Tibial nerve (tissue), 4 donors: Measurements from ENCODE around the gene AGPS. TPM values are rescaled to one million over a fixed set of nuclear protein-coding genes. Genes with fewer than 3 reads are reported as not detected.

Source experiments
- DNase-seq, 2 donors: peaks; one replicate each; pipeline ENCODE4 v3.0.0-alpha.2; 2019; ENCODE audit warnings: low spot score in 2 of 2
- H3K27ac ChIP-seq, 4 donors: fragments of 200-600 bp; sonication (generic) in 3 of 4; one replicate each; pipeline ENCODE4 v1.5.1; 2017 to 2019; ENCODE audit warnings: mild to moderate bottlenecking in 1 of 4
- H3K27me3 ChIP-seq, 2 donors: fragments of 200-600 bp; sonication (generic) in 1 of 2; one replicate each; pipeline versions ENCODE4 v1.5.1 to v1.6.0; 2017 to 2019
- H3K36me3 ChIP-seq, 3 donors: fragments of 200-600 bp; sonication (generic); one replicate each; pipeline ENCODE4 v1.5.1; 2018 to 2019
- H3K4me1 ChIP-seq, 4 donors: fragments of 200-600 bp; sonication (generic) in 3 of 4; one replicate each; pipeline ENCODE4 v1.5.1; 2017 to 2019
- H3K4me3 ChIP-seq, 4 donors: fragments of 200-600 bp; sonication (generic) in 3 of 4; one replicate each; pipeline ENCODE4 v1.5.1; 2017 to 2019; ENCODE audit warnings: mild to moderate bottlenecking in 1 of 4, moderate library complexity in 1 of 4
- H3K9me3 ChIP-seq, 4 donors: fragments of 200-600 bp; sonication (generic) in 3 of 4; one replicate each; pipeline ENCODE4 v1.5.1; 2017 to 2019
- CTCF ChIP-seq, 5 experiments: fragments of 200-600 bp in 3 of 5; fragments of 450-650 bp in 2 of 5; sonication (generic) in 3 of 5; IDR thresholded peaks; one replicate each; pipeline ENCODE4 v1.5.1; 2016 to 2019; ENCODE audit warnings: antibody characterized with exemption in 5 of 5, mild to moderate bottlenecking in 3 of 5, moderate library complexity in 2 of 5
- EP300 ChIP-seq, 2 donors: sonication (generic); formaldehyde crosslinking; IDR thresholded peaks; one replicate each; pipeline ENCODE4 v1.6.1; 2017; ENCODE audit warnings: antibody characterized with exemption in 2 of 2, mild to moderate bottlenecking in 1 of 2
- POLR2A ChIP-seq, 2 donors: fragments of 450-650 bp; IDR thresholded peaks; one replicate each; pipeline ENCODE4 v1.6.1; 2017; ENCODE audit warnings: antibody characterized with exemption in 2 of 2, mild to moderate bottlenecking in 2 of 2, moderate library complexity in 2 of 2
- WGBS, 2 donors: methylation state at CpG; one replicate each; pipeline ENCODE4 v1.1.5; 2018; 5-methylcytosine and 5-hydroxymethylcytosine counted together
- total RNA-seq, 4 donors: library from RNA; depleted of rRNA; stranded (reverse); fragments of >200 nt; gene quantifications; one replicate each; pipeline ENCODE4 v1.1.0, GENCODE V29; 2016

AGPS gene
- total RNA-seq, 4 donors from 2014 or later = 33.9 to 47.9 (median 40.1) TPM

GRCh38 chr2:177529166-177529565 is 136.6 kb downstream of the AGPS start:
- no peak for TF ChIP-seq POLR2A (IDR thresholded peaks at IDR 0.05)
- no peak for TF ChIP-seq CTCF (IDR thresholded peaks at IDR 0.05)
- TF ChIP-seq EP300 (IDR thresholded peaks at IDR 0.05) = no peak
- WGBS, 2 donors = 97 to 98% methylated on average over 3 of the region's 3 CpGs
- no peaks in the 10 kb centered on the region for H3K4me1 ChIP-seq
- H3K27me3 ChIP-seq = no peaks in the 10 kb centered on the region
- no peak overlapping the region for H3K4me3 ChIP-seq
- no peak overlapping the region for H3K27ac ChIP-seq
- peaks cover 0 to 4% (median 0%) of the 10 kb centered on the region in 3 donors for H3K36me3 ChIP-seq
- H3K9me3 ChIP-seq = no peaks in the 10 kb centered on the region
- no peak for DNase-seq

- Histone ChIP-seq H3K4me1 (no peaks in the 10 kb centered on the region), H3K9me3 (no peaks in the 10 kb centered on the region), H3K36me3 (peaks cover 0 to 2% (median 0%) of the 10 kb centered on the region in 3 donors), H3K27ac (no peak overlapping the region), H3K27me3 (no peaks in the 10 kb centered on the region), H3K4me3 (no peak overlapping the region)
- TF ChIP-seq CTCF (IDR thresholded peaks at IDR 0.05) (no peak), POLR2A (IDR thresholded peaks at IDR 0.05) (no peak), EP300 (IDR thresholded peaks at IDR 0.05) (no peak)
- no peak for DNase-seq
These were observed 138.0 kb downstream of the AGPS start for GRCh38 chr2:177530561-177530960.

- TF ChIP-seq CTCF (IDR thresholded peaks at IDR 0.05) (no peak), EP300 (IDR thresholded peaks at IDR 0.05) (no peak), POLR2A (IDR thresholded peaks at IDR 0.05) (no peak)
- no peaks in the 10 kb centered on the region for H3K4me1 ChIP-seq
- H3K36me3 ChIP-seq = no peaks in the 10 kb centered on the region
- no peaks in the 10 kb centered on the region for H3K27me3 ChIP-seq
- no peaks in the 10 kb centered on the region for H3K9me3 ChIP-seq
- DNase-seq = no peak
- WGBS, 2 donors = 96 to 97% methylated on average over 5 of the region's 5 CpGs
- H3K4me3 ChIP-seq = no peak overlapping the region
- H3K27ac ChIP-seq = no peak overlapping the region
These were observed 139.1 kb downstream of the AGPS start for GRCh38 chr2:177531706-177532105.

GRCh38 chr2:177532567-177532966 is 140.0 kb downstream of the AGPS start:
- H3K9me3 ChIP-seq = no peaks in the 10 kb centered on the region
- no peak overlapping the region for H3K4me3 ChIP-seq
- no peak for DNase-seq
- H3K27me3 ChIP-seq = no peaks in the 10 kb centered on the region
- TF ChIP-seq EP300 (IDR thresholded peaks at IDR 0.05) (no peak), CTCF (IDR thresholded peaks at IDR 0.05) (no peak), POLR2A (IDR thresholded peaks at IDR 0.05) (no peak)
- WGBS, 2 donors = 92 to 93% methylated on average over 1 of the region's 1 CpG
- H3K36me3 ChIP-seq = no peaks in the 10 kb centered on the region
- H3K27ac ChIP-seq = no peak overlapping the region
- no peaks in the 10 kb centered on the region for H3K4me1 ChIP-seq

GRCh38 chr2:177533253-177533652 is 140.7 kb downstream of the AGPS start:
- DNase-seq = no peak

More at GRCh38 chr2:177533253-177533652, 140.7 kb downstream of the AGPS start:
- TF ChIP-seq CTCF (IDR thresholded peaks at IDR 0.05) = no peak
- no peak for TF ChIP-seq EP300 (IDR thresholded peaks at IDR 0.05)
- no peak for TF ChIP-seq POLR2A (IDR thresholded peaks at IDR 0.05)
- Histone ChIP-seq H3K4me3 (no peak overlapping the region), H3K9me3 (no peaks in the 10 kb centered on the region), H3K27ac (no peak overlapping the region), H3K27me3 (no peaks in the 10 kb centered on the region), H3K4me1 (no peaks in the 10 kb centered on the region), H3K36me3 (no peaks in the 10 kb centered on the region)
